Mesenchymal stem cell (in vitro differentiated cells and primary cell): ENCODE measurements around the gene B3GNT9.

ENCODE experiments used
- DNase-seq: peaks from one replicate; pipeline ENCODE4 v3.0.0-alpha.2; 2013
- H2AFZ ChIP-seq: one replicate; pipeline ENCODE4 v1.6.1; 2013; ENCODE audit warnings: low read depth, mild to moderate bottlenecking, control low read depth, inconsistent platforms, low read length, moderate library complexity
- H2AK5ac ChIP-seq: 2 replicates; pipeline ENCODE4 v1.6.1; 2013; ENCODE audit warnings: low read length, moderate library complexity, mild to moderate bottlenecking, inconsistent platforms; ENCODE audit not compliant: severe bottlenecking
- H2BK120ac ChIP-seq: one replicate; pipeline ENCODE4 v1.6.1; 2013; ENCODE audit warnings: low read depth, mild to moderate bottlenecking, inconsistent platforms, low read length, moderate library complexity
- H2BK12ac ChIP-seq, 2 experiments: one replicate each; pipeline ENCODE4 v1.6.1; 2013; ENCODE audit warnings: inconsistent platforms in 2 of 2, low read length in 2 of 2, mild to moderate bottlenecking in 2 of 2, moderate library complexity in 2 of 2, control low read depth in 1 of 2
- H2BK15ac ChIP-seq: one replicate; pipeline ENCODE4 v1.6.1; 2013; ENCODE audit warnings: mild to moderate bottlenecking, low read depth, inconsistent platforms; ENCODE audit not compliant: poor library complexity, severe bottlenecking
- H2BK5ac ChIP-seq: 2 replicates; pipeline ENCODE4 v1.6.1; 2013; ENCODE audit warnings: low read depth, mild to moderate bottlenecking, low read length, control low read depth, inconsistent platforms; ENCODE audit not compliant: poor library complexity, severe bottlenecking
- H3K14ac ChIP-seq, 2 experiments: one replicate each; pipeline ENCODE4 v1.6.1; 2013; ENCODE audit warnings: inconsistent platforms in 2 of 2, low read length in 2 of 2, control low read depth in 1 of 2, mild to moderate bottlenecking in 1 of 2, moderate library complexity in 1 of 2
- H3K18ac ChIP-seq, 2 experiments: one replicate each; pipeline ENCODE4 v1.6.1; 2013; ENCODE audit warnings: inconsistent platforms in 2 of 2, low read length in 2 of 2, control low read depth in 1 of 2, low read depth in 1 of 2, mild to moderate bottlenecking in 1 of 2
- H3K23ac ChIP-seq, 2 experiments: one replicate each; pipeline ENCODE4 v1.6.1; 2013; ENCODE audit warnings: inconsistent platforms in 2 of 2, low read length in 2 of 2, mild to moderate bottlenecking in 2 of 2, moderate library complexity in 2 of 2, control low read depth in 1 of 2
- H3K27ac ChIP-seq: 2 replicates; pipeline ENCODE4 v1.5.1; 2013; ENCODE audit warnings: mild to moderate bottlenecking, moderate library complexity, low read length, control low read depth, inconsistent platforms; ENCODE audit not compliant: poor library complexity, severe bottlenecking
- H3K27me3 ChIP-seq, 2 experiments: 2 replicates each; pipeline versions ENCODE4 v1.6.1 to v1.7.0; 2013; ENCODE audit warnings: low read length in 2 of 2, mild to moderate bottlenecking in 2 of 2, moderate library complexity in 2 of 2, control low read depth in 1 of 2, inconsistent platforms in 1 of 2; ENCODE audit not compliant: control insufficient read depth in 1 of 2, insufficient read depth in 1 of 2
- H3K36me3 ChIP-seq, 2 experiments: 2 replicates each; pipeline versions ENCODE4 v1.6.1 to v1.7.0; 2013; ENCODE audit warnings: low read length in 2 of 2, control low read depth in 1 of 2, inconsistent platforms in 1 of 2, low read depth in 1 of 2, mild to moderate bottlenecking in 1 of 2; ENCODE audit not compliant: insufficient read depth in 2 of 2, control insufficient read depth in 1 of 2
- H3K4ac ChIP-seq, 2 experiments: one replicate each; pipeline ENCODE4 v1.6.1; 2013; ENCODE audit warnings: inconsistent platforms in 2 of 2, low read length in 2 of 2, mild to moderate bottlenecking in 2 of 2, moderate library complexity in 2 of 2, control low read depth in 1 of 2, low read depth in 1 of 2
- H3K4me1 ChIP-seq: 2 replicates; pipeline ENCODE4 v1.6.1; 2013; ENCODE audit warnings: low read depth, low read length, control low read depth; ENCODE audit not compliant: control insufficient read depth, insufficient read depth
- H3K4me2 ChIP-seq: 2 replicates; pipeline ENCODE4 v1.6.1; 2013; ENCODE audit warnings: low read length, mild to moderate bottlenecking, inconsistent platforms; ENCODE audit not compliant: poor library complexity, severe bottlenecking
- H3K4me3 ChIP-seq, 2 experiments: 2 replicates each; pipeline versions ENCODE4 v1.5.1 to v1.7.0; 2013; ENCODE audit warnings: low read length in 2 of 2, mild to moderate bottlenecking in 2 of 2, control low read depth in 1 of 2, low read depth in 1 of 2; ENCODE audit not compliant: insufficient read depth in 1 of 2
- H3K79me1 ChIP-seq: replicated peaks from 2 replicates; pipeline ENCODE4 v1.6.1; 2013; ENCODE audit warnings: mild to moderate bottlenecking, control low read depth, low read length, inconsistent platforms; ENCODE audit not compliant: poor library complexity, severe bottlenecking
- H3K9ac ChIP-seq: 2 replicates; pipeline ENCODE4 v1.7.0; 2013; ENCODE audit warnings: mild to moderate bottlenecking, low read length, moderate library complexity
- H3K9me3 ChIP-seq: 2 replicates; pipeline ENCODE4 v1.7.0; 2013; ENCODE audit warnings: mild to moderate bottlenecking, low read length; ENCODE audit not compliant: control insufficient read depth
- H4K8ac ChIP-seq: one replicate; pipeline ENCODE4 v1.6.1; 2013; ENCODE audit warnings: inconsistent platforms, mild to moderate bottlenecking, low read length, moderate library complexity
- H4K91ac ChIP-seq: one replicate; pipeline ENCODE4 v1.6.1; 2013; ENCODE audit warnings: mild to moderate bottlenecking, low read length, inconsistent platforms
- WGBS: methylation state at CpG from one replicate; pipeline ENCODE4 v1.1.7; 2013; ENCODE audit warnings: mixed read lengths; 5-methylcytosine and 5-hydroxymethylcytosine counted together

B3GNT9 gene

GRCh38 chr16:67198238-67198734 is 47.5 kb upstream of the B3GNT9 start:
- H3K4me3 ChIP-seq: no peak overlapping the region

GRCh38 chr16:67197704-67198103 is 46.9 kb upstream of the B3GNT9 start:
- H3K4me2 ChIP-seq: no peak overlapping the region
- no peak overlapping the region for H3K4ac ChIP-seq
- no peak overlapping the region for H3K4me3 ChIP-seq
- WGBS: 91% methylated on average over 6 of the region's 6 CpGs
- H4K91ac ChIP-seq: no peak overlapping the region
- no peak overlapping the region for H2BK15ac ChIP-seq
- H3K18ac ChIP-seq: no peak overlapping the region
- peaks cover 28% of the 10 kb centered on the region for H3K4me1 ChIP-seq
- no peak overlapping the region for H2BK5ac ChIP-seq
- no peak overlapping the region for H4K8ac ChIP-seq
- no peak overlapping the region for H3K27ac ChIP-seq
- no peaks in the 10 kb centered on the region for H3K9me3 ChIP-seq
- H3K36me3 ChIP-seq: peaks cover 59 to 92% of the 10 kb centered on the region in 2 experiments
- H3K9ac ChIP-seq: peak overlapping the region; percentile 25
- H2AFZ ChIP-seq: no peak overlapping the region
- H2AK5ac ChIP-seq: no peak overlapping the region
- H2BK120ac ChIP-seq: no peak overlapping the region
- DNase-seq: no peak
- H2BK12ac ChIP-seq: no peak overlapping the region
- peaks cover 37% of the 10 kb centered on the region for H3K79me1 ChIP-seq
- no peaks in the 10 kb centered on the region for H3K27me3 ChIP-seq
- H3K14ac ChIP-seq: no peak overlapping the region
- no peak overlapping the region for H3K23ac ChIP-seq

More at GRCh38 chr16:67198238-67198734, 47.5 kb upstream of the B3GNT9 start:
- peak overlapping the region; percentile 18 for H4K91ac ChIP-seq
- peaks cover 37% of the 10 kb centered on the region for H3K79me1 ChIP-seq
- peaks cover 58 to 96% of the 10 kb centered on the region in 2 experiments for H3K36me3 ChIP-seq
- no peak overlapping the region for H2BK15ac ChIP-seq
- no peak overlapping the region for H3K18ac ChIP-seq
- WGBS: 94% methylated on average over 10 of the region's 12 CpGs
- H3K14ac ChIP-seq: no peak overlapping the region
- no peak overlapping the region for H3K23ac ChIP-seq
- H3K9ac ChIP-seq: peak overlapping the region; percentile 25
- no peak overlapping the region for H2BK5ac ChIP-seq
- no peak overlapping the region for H3K4me2 ChIP-seq
- H3K4ac ChIP-seq: peak overlapping the region in 1 of 2 experiments; percentile 41
- H3K27me3 ChIP-seq: no peaks in the 10 kb centered on the region
- H2BK120ac ChIP-seq: no peak overlapping the region
- no peak overlapping the region for H2BK12ac ChIP-seq
- H2AFZ ChIP-seq: no peak overlapping the region
- H4K8ac ChIP-seq: peak overlapping the region; percentile 39
- H3K4me1 ChIP-seq: peaks cover 22% of the 10 kb centered on the region
- H3K27ac ChIP-seq: no peak overlapping the region
- no peaks in the 10 kb centered on the region for H3K9me3 ChIP-seq
- DNase-seq: peak; percentile 43
- no peak overlapping the region for H2AK5ac ChIP-seq

GRCh38 chr16:67196881-67197280 is 46.1 kb upstream of the B3GNT9 start:
- Histone ChIP-seq H3K14ac (no peak overlapping the region), H3K79me1 (peaks cover 37% of the 10 kb centered on the region), H3K27me3 (no peaks in the 10 kb centered on the region), H3K36me3 (peaks cover 59 to 84% of the 10 kb centered on the region in 2 experiments), H2BK120ac (no peak overlapping the region), H2AK5ac (no peak overlapping the region), H3K9me3 (no peaks in the 10 kb centered on the region), H3K4ac (no peak overlapping the region), H4K8ac (no peak overlapping the region), H3K23ac (no peak overlapping the region), H3K4me3 (no peak overlapping the region), H2AFZ (no peak overlapping the region), H2BK15ac (no peak overlapping the region), H3K4me1 (peaks cover 28% of the 10 kb centered on the region), H3K4me2 (no peak overlapping the region), H3K9ac (no peak overlapping the region), H3K27ac (no peak overlapping the region), H4K91ac (no peak overlapping the region), H2BK12ac (no peak overlapping the region), H3K18ac (no peak overlapping the region), H2BK5ac (no peak overlapping the region)
- no peak for DNase-seq
- 100% methylated on average over 1 of the region's 1 CpG for WGBS

- no peak overlapping the region for H3K9ac ChIP-seq
- no peak overlapping the region for H3K4ac ChIP-seq
- H3K9me3 ChIP-seq: no peaks in the 10 kb centered on the region
- DNase-seq: no peak
- peaks cover 35% of the 10 kb centered on the region for H3K79me1 ChIP-seq
- no peak overlapping the region for H3K18ac ChIP-seq
- H3K4me2 ChIP-seq: no peak overlapping the region
- no peaks in the 10 kb centered on the region for H3K27me3 ChIP-seq
- no peak overlapping the region for H2BK5ac ChIP-seq
- 86% methylated on average over 5 of the region's 5 CpGs for WGBS
- H4K91ac ChIP-seq: no peak overlapping the region
- H2BK15ac ChIP-seq: no peak overlapping the region
- H2BK120ac ChIP-seq: no peak overlapping the region
- no peak overlapping the region for H3K14ac ChIP-seq
- H3K27ac ChIP-seq: no peak overlapping the region
- H2AK5ac ChIP-seq: no peak overlapping the region
- peaks cover 31% of the 10 kb centered on the region for H3K4me1 ChIP-seq
- H3K23ac ChIP-seq: no peak overlapping the region
- H3K36me3 ChIP-seq: peaks cover 56 to 74% of the 10 kb centered on the region in 2 experiments
- no peak overlapping the region for H2BK12ac ChIP-seq
- H2AFZ ChIP-seq: no peak overlapping the region
- no peak overlapping the region for H4K8ac ChIP-seq
- no peak overlapping the region for H3K4me3 ChIP-seq
Observed at GRCh38 chr16:67195676-67196075, 44.9 kb upstream of the B3GNT9 start.
